ENCODE data around the gene DSN1.

DNA sequence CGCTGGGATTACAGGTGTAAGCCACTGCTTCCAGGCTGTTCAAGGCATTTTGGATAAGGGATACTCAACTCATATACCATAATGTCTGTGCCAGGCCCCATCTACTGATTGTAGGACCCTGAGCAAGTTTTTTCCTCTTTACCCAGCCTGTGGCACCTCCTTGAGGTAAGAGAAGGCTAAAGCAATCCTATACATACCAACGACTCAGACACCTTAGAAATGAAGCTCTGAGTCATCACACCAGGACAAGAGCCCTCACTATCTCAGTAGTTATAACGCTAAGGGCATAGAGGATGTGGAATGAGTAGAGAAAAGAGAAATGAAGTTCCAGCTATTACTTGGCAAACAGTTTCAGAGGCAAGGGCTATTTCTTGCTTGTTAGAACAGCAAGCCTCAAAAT, 44.6 kb downstream of the DSN1 start:
- TF ChIP-seq, protein P1, sequence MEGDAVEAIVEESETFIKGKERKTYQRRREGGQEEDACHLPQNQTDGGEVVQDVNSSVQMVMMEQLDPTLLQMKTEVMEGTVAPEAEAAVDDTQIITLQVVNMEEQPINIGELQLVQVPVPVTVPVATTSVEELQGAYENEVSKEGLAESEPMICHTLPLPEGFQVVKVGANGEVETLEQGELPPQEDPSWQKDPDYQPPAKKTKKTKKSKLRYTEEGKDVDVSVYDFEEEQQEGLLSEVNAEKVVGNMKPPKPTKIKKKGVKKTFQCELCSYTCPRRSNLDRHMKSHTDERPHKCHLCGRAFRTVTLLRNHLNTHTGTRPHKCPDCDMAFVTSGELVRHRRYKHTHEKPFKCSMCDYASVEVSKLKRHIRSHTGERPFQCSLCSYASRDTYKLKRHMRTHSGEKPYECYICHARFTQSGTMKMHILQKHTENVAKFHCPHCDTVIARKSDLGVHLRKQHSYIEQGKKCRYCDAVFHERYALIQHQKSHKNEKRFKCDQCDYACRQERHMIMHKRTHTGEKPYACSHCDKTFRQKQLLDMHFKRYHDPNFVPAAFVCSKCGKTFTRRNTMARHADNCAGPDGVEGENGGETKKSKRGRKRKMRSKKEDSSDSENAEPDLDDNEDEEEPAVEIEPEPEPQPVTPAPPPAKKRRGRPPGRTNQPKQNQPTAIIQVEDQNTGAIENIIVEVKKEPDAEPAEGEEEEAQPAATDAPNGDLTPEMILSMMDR (conservative IDR thresholded peaks at IDR 0.05; ENCODE audit: low read length) = peak; percentile 69
- TF ChIP-seq EZH2phosphoT487 (IDR thresholded peaks at IDR 0.05; ENCODE audit: borderline replicate concordance) = no peak

Measured in Loucy (cell line).